Heart left ventricle (tissue), 16 donors: ENCODE results near the gene PLCB3. TPM values are rescaled to one million over a fixed set of nuclear protein-coding genes. Genes with fewer than 3 reads are reported as not detected.

ENCODE experiments used
- ATAC-seq, 4 donors: fragments of 200-7000 bp; cut with Tn5 transposase; one replicate each; pipeline ENCODE4 v1.9.1; 2020 to 2022; ENCODE audit warnings: moderate library complexity in 4 of 4, mild to moderate bottlenecking in 3 of 4, moderate number of reproducible peaks in 1 of 4
- DNase-seq, 5 donors: peaks; one replicate each; pipeline ENCODE4 v3.0.0-alpha.2; 2020
- H3K27ac ChIP-seq, 12 donors: fragments of 200-600 bp; sonication (generic) in 4 of 12; one replicate each; pipeline versions ENCODE4 v1.5.0 to v1.8.0; 2016 to 2022; ENCODE audit warnings: mild to moderate bottlenecking in 2 of 12
- H3K27me3 ChIP-seq, 9 donors: fragments of 200-600 bp; sonication (generic) in 2 of 9; one replicate each; pipeline versions ENCODE4 v1.5.1 to v1.8.0; 2016 to 2022; ENCODE audit warnings: mild to moderate bottlenecking in 3 of 9
- H3K36me3 ChIP-seq, 9 donors: fragments of 200-600 bp; sonication (generic) in 2 of 9; one replicate each; pipeline versions ENCODE4 v1.5.0 to v1.8.0; 2018 to 2022; ENCODE audit warnings: mild to moderate bottlenecking in 2 of 9
- H3K4me1 ChIP-seq, 12 donors: fragments of 200-600 bp; sonication (generic) in 4 of 12; one replicate each; pipeline versions ENCODE4 v1.5.0 to v1.8.0; 2016 to 2022; ENCODE audit warnings: mild to moderate bottlenecking in 3 of 12
- H3K4me3 ChIP-seq, 12 donors: fragments of 200-600 bp; sonication (generic) in 4 of 12; one replicate each; pipeline versions ENCODE4 v1.5.0 to v1.8.0; 2017 to 2022; ENCODE audit warnings: mild to moderate bottlenecking in 9 of 12, moderate library complexity in 4 of 12
- H3K9me3 ChIP-seq, 12 donors: fragments of 200-600 bp; sonication (generic) in 4 of 12; one replicate each; pipeline versions ENCODE4 v1.5.0 to v1.8.0; 2016 to 2022; ENCODE audit warnings: mild to moderate bottlenecking in 1 of 12
- POLR2A ChIP-seq, 2 donors: fragments of 450-650 bp; IDR thresholded peaks; one replicate each; pipeline ENCODE4 v1.6.1; 2017; ENCODE audit warnings: antibody characterized with exemption in 2 of 2, mild to moderate bottlenecking in 2 of 2, moderate library complexity in 2 of 2
- WGBS, 4 donors: extraction: QIAGEN DNeasy Blood & Tissue Kit in 2 of 4; methylation state at CpG; one replicate each; pipeline versions ENCODE4 v1.1.5 to v1.1.7; 2013 to 2018; 5-methylcytosine and 5-hydroxymethylcytosine counted together
- intact Hi-C, 10 donors: fragments of 100-400 bp; cut with DNase I; formaldehyde crosslinking; loops; one replicate each; pipeline versions ENCODE4 v1.11.1 to v1.14.2; 2022
- polyA plus RNA-seq, 2 donors: library from polyadenylated mRNA; stranded (reverse); fragments of 200-250 nt; gene quantifications; one replicate each; pipeline ENCODE4 v1.2.3, GENCODE V29; 2013
- total RNA-seq, 9 donors: library from RNA; depleted of rRNA in 2 of 9; stranded (reverse); fragments of >200 nt in 2 of 9; fragmentation: NEBNext Ultra II Directional in 3 of 9; extraction: Animal tissue kit (Norgen Biotek cat#: 25700) in 3 of 9; gene quantifications; one replicate each; pipeline versions ENCODE4 v1.1.0 to v1.2.4, GENCODE V29; 2016 to 2023
- TF ChIP-seq, protein P1 (sequence below), 12 donors: fragments of 200-600 bp; sonication (generic) in 4 of 12; IDR thresholded peaks; one replicate each; pipeline versions ENCODE4 v1.5.0 to v1.8.0; 2018 to 2022; ENCODE audit warnings: antibody characterized with exemption in 12 of 12, mild to moderate bottlenecking in 5 of 12
- donor health status: ischemic (EF 13 %, LVEDD 7.1; RV severe dilation, severe dysfunction).
- donor health status: healthy with polysubstance abuse.
- donor health status: DM: no; HTN: yes; CAD: no.
- donor health status: DM: no; HTN: no; CAD: no.
- donor health status: ischemic (EF 25% LVEDD 6.9; RV normal size, moderate dysfunction).
- donor health status: ischemic (EF 25% LVEDD 5.7; RV mildly dilated, moderate dysfunction).
- donor health status: healthy.
- donor health status: DM: yes; HTN: yes; CAD: no.
- donor health status: ischemic (EF 35%, LVEDD 5.7; RV mildly dilated, moderate dysfunction).
- donor health status: nonischemic (EF 11% LVEDD 7.7; RV severe dilation, severe dysfunction).
- donor health status: DM: yes; HTN: yes; CAD: no.
- donor health status: PGD.
- donor health status: ischemic (EF 29% LVEDD 5.4; RV normal size, mild dysfunction).
- donor health status: nonischemic (EF 23%, LVEDD 6.1; RV moderate dilation, normal function).

The PLCB3 gene
- total and polyA plus RNA-seq, 11 donors = 7.4 to 19.1 (median 9.8) TPM

DNA sequence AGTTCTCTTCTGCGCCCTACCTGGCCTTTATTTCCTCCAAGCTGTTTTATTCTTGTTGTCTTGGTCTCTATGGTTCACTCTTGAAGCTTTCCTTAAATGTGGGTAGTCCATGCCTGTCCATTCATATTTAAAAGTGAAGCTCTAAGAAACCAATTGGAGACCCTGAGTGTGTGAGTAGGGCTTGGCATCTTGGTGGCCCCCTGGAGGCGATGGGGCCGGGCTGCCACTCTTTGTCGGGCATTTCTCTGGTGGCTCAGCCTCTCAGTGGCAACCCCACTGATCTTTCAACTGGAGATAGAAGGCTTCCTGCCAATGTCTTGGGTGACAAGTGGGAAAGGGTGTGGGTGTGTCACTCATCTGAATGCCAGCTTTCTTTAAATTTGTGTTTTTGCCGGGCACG, 34.5 kb upstream of the PLCB3 start:
- H3K36me3 ChIP-seq = peaks cover 0 to 92% (median 7%) of the 10 kb centered on the region in 9 donors
- no peak for TF ChIP-seq POLR2A (IDR thresholded peaks at IDR 0.05)
- TF ChIP-seq, protein P1, sequence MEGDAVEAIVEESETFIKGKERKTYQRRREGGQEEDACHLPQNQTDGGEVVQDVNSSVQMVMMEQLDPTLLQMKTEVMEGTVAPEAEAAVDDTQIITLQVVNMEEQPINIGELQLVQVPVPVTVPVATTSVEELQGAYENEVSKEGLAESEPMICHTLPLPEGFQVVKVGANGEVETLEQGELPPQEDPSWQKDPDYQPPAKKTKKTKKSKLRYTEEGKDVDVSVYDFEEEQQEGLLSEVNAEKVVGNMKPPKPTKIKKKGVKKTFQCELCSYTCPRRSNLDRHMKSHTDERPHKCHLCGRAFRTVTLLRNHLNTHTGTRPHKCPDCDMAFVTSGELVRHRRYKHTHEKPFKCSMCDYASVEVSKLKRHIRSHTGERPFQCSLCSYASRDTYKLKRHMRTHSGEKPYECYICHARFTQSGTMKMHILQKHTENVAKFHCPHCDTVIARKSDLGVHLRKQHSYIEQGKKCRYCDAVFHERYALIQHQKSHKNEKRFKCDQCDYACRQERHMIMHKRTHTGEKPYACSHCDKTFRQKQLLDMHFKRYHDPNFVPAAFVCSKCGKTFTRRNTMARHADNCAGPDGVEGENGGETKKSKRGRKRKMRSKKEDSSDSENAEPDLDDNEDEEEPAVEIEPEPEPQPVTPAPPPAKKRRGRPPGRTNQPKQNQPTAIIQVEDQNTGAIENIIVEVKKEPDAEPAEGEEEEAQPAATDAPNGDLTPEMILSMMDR (IDR thresholded peaks at IDR 0.05) = no peak
- 85 to 91% (median 90%) methylated on average over 6 of the region's 6 CpGs for WGBS, 4 donors

DNA sequence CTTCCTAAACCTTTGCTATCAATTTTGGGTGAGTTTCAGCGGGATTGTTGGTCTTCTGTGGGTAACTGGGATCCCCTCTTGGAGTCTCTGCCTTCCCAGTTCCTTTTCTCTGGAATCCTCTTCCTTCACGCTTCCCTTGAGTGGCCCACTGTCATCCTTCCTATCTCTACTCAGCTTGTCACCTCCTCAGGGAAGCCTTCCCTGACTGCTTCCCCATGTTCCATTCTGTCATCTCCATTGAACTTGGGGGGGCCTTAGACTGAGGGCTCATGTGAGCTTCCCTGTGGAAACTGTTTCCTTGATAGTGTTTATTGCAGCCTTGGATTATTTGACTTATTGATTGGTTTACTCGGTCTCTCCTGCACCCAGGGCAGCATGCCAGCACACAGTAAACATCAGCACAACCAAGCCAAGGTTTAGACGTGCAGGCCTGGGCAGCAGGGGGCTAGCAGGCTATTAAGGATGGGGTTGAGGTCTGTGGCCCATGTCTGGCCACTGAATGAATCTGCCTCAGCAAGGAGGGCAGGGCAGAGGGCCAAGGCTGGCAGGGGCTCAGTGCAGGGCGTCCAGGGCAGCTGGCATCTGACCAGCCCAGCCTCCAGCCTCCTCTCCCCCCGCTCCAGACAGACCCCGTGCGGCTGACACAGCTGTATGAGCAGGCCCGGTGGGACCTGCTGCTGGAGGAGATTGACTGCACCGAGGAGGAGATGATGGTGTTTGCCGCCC, 32.5 kb upstream of the PLCB3 start:
- TF ChIP-seq, protein P1 (IDR thresholded peaks at IDR 0.05) = no peak
- no peak for TF ChIP-seq POLR2A (IDR thresholded peaks at IDR 0.05)
- Histone ChIP-seq H3K9me3 (no peaks in the 10 kb centered on the region), H3K36me3 (peaks cover 0 to 93% (median 11%) of the 10 kb centered on the region in 9 donors), H3K4me3 (no peak overlapping the region), H3K27me3 (no peaks in the 10 kb centered on the region), H3K4me1 (peaks cover 0 to 6% (median 0%) of the 10 kb centered on the region in 12 donors), H3K27ac (no peak overlapping the region)
- ATAC-seq (peak in 1 of 4 donors; percentile 23), DNase-seq (peak in 2 of 5 donors; percentile 22 to 56)
- intact Hi-C loops = no loop called here
- 61 to 76% (median 67%) methylated on average over 5 to 11 of the region's 11 CpGs for WGBS, 4 donors

More for the DNA sequence above, 34.5 kb upstream of the PLCB3 start:
- peak in 2 of 5 donors; percentile 8 to 9 for DNase-seq
- no peak overlapping the region for H3K4me3 ChIP-seq
- H3K4me1 ChIP-seq = no peaks in the 10 kb centered on the region
- H3K9me3 ChIP-seq = no peaks in the 10 kb centered on the region
- ATAC-seq = no peak
- no peak overlapping the region for H3K27ac ChIP-seq
- H3K27me3 ChIP-seq = no peaks in the 10 kb centered on the region
- intact Hi-C loops = no loop called here

DNA sequence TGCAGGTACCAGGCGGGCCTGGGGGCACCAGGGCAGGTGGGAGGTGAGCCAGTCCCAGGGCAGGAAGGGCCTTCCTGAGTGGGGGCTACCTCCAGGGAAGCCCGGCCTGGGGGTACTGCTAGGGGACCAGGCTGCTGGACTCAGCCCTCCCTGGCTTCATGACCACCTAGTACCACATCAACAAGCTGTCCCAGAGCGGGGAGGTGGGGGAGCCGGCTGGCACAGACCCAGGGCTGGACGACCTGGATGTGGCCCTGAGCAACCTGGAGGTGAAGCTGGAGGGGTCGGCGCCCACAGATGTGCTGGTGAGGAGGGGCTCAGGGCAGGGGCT, 32.0 kb upstream of the PLCB3 start:
- 86 to 95% (median 87%) methylated on average over 4 to 7 of the region's 7 CpGs; no CpG with 5 or more reads in 1 of the 4 donors for WGBS, 4 donors
- Histone ChIP-seq H3K36me3 (peaks cover 0 to 92% (median 11%) of the 10 kb centered on the region in 9 donors), H3K27ac (no peak overlapping the region), H3K4me1 (peaks cover 0 to 6% (median 0%) of the 10 kb centered on the region in 12 donors), H3K9me3 (no peaks in the 10 kb centered on the region), H3K27me3 (no peaks in the 10 kb centered on the region), H3K4me3 (no peak overlapping the region)
- no peak for ATAC-seq
- intact Hi-C loops = no loop called here
- no peak for TF ChIP-seq POLR2A (IDR thresholded peaks at IDR 0.05)
- TF ChIP-seq, protein P1 (IDR thresholded peaks at IDR 0.05) = no peak
- DNase-seq = peak in 2 of 5 donors; percentile 17 to 65

DNA sequence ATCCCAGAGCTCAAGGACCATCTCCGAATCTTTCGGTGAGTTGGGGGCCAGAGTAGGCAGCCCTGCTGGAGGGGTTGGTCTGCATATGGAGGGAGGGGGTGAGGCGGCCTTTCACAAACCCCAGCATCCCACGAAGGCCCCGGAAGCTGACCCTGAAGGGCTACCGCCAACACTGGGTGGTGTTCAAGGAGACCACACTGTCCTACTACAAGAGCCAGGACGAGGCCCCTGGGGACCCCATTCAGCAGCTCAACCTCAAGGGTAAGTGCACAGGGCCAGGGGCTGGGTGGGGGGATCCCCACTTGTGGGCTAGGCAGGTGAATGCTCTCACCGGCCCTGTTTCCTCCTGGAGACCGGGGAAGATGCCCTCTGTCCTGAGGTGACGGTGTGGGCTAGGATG, 31.6 kb upstream of the PLCB3 start:
- WGBS, 4 donors = 91 to 96% (median 95%) methylated on average over 8 to 10 of the region's 10 CpGs
- intact Hi-C loops = no loop called here
- ATAC-seq (no peak), DNase-seq (peak in 1 of 5 donors; percentile 46)
- H3K4me3 ChIP-seq = no peak overlapping the region
- TF ChIP-seq, protein P1 (IDR thresholded peaks at IDR 0.05) = no peak
- no peak for TF ChIP-seq POLR2A (IDR thresholded peaks at IDR 0.05)
- no peaks in the 10 kb centered on the region for H3K9me3 ChIP-seq
- no peak overlapping the region for H3K27ac ChIP-seq
- H3K4me1 ChIP-seq = peaks cover 0 to 10% (median 0%) of the 10 kb centered on the region in 12 donors
- H3K27me3 ChIP-seq = no peaks in the 10 kb centered on the region
- H3K36me3 ChIP-seq = peaks cover 0 to 89% (median 11%) of the 10 kb centered on the region in 9 donors
